Keratinocyte (primary cell): Measurements from ENCODE around the gene AOAH.

Experiments used
- EZH2 ChIP-seq: IDR thresholded peaks from one replicate; pipeline ENCODE4 v1.6.1; 2012; ENCODE audit warnings: inconsistent platforms, mild to moderate bottlenecking, low read length, moderate library complexity
- TF ChIP-seq, protein P1 (sequence below), 3 experiments: IDR thresholded peaks in 1 of 3; conservative IDR thresholded peaks in 1 of 3; optimal IDR thresholded peaks in 1 of 3; 2 replicates in 2 of 3; 3 replicates in 1 of 3; pipeline versions ENCODE3 to v1.5.1; 2011; ENCODE audit warnings: low read length in 3 of 3, mild to moderate bottlenecking in 3 of 3, moderate library complexity in 2 of 3, control low read depth in 1 of 3, inconsistent platforms in 1 of 3; ENCODE audit not compliant: insufficient read depth in 2 of 3; ENCODE audit errors: extremely low read depth in 1 of 3

- TF ChIP-seq, protein P1, sequence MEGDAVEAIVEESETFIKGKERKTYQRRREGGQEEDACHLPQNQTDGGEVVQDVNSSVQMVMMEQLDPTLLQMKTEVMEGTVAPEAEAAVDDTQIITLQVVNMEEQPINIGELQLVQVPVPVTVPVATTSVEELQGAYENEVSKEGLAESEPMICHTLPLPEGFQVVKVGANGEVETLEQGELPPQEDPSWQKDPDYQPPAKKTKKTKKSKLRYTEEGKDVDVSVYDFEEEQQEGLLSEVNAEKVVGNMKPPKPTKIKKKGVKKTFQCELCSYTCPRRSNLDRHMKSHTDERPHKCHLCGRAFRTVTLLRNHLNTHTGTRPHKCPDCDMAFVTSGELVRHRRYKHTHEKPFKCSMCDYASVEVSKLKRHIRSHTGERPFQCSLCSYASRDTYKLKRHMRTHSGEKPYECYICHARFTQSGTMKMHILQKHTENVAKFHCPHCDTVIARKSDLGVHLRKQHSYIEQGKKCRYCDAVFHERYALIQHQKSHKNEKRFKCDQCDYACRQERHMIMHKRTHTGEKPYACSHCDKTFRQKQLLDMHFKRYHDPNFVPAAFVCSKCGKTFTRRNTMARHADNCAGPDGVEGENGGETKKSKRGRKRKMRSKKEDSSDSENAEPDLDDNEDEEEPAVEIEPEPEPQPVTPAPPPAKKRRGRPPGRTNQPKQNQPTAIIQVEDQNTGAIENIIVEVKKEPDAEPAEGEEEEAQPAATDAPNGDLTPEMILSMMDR (optimal IDR thresholded peaks at IDR 0.05 in 1 of 3, IDR thresholded peaks at IDR 0.05 in 1 of 3, conservative IDR thresholded peaks at IDR 0.05 in 1 of 3; ENCODE audit: extremely low read depth in 1 of 3, insufficient read depth in 2 of 3, low read length in 3 of 3), result no peak
- no peak for TF ChIP-seq EZH2
These were observed 153.1 kb downstream of the AOAH start for GRCh38 chr7:36571190-36571560.
